Hematopoietic multipotent progenitor cell treated with erythropoietin and hydrocortisone succinate and interleukin-3 and kit ligand, for 15 days (in vitro differentiated cells): ENCODE results near the gene TRMT1.

Experiments used
- DNase-seq: peaks from one replicate; pipeline ENCODE4 v3.0.0-alpha.2; 2015; ENCODE audit warnings: low spot score

The TRMT1 gene

DNA sequence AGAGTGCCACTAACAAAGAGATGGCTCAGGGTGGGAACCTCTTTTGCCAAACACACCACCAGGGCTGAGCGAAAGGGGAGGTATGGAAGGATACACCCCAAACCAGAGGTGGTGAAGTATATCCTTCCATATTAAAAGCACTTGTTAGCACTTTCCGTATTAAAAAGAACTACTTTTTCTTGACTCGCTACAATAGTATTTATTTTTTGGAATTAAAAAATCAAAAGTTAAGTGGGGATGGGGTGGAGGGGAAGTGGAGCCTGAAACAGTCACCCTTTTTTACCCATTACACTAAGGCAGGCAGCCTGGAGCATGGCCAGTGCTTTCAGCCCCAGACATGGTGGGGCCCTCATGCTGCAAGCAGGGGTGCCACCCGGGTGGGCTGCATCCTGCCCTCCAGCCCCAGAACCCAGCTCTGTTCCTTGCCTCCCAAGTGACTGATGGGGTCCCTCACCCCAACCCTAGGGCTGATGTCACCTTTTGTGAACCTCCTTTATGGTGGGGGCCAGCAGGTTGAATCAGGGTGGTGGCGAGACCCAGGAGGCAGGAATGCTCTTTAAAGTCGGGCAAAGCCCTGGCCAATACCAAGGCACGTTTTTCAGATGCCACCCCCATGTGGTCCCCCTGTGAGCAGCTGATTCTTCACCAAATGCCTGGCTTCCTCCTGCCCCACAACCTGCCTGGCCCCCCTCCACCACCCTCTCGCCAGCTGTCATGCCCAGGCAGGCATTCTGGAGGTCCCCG lies 44.9 kb downstream of the TRMT1 start:
- peak; percentile 35 for DNase-seq

DNA sequence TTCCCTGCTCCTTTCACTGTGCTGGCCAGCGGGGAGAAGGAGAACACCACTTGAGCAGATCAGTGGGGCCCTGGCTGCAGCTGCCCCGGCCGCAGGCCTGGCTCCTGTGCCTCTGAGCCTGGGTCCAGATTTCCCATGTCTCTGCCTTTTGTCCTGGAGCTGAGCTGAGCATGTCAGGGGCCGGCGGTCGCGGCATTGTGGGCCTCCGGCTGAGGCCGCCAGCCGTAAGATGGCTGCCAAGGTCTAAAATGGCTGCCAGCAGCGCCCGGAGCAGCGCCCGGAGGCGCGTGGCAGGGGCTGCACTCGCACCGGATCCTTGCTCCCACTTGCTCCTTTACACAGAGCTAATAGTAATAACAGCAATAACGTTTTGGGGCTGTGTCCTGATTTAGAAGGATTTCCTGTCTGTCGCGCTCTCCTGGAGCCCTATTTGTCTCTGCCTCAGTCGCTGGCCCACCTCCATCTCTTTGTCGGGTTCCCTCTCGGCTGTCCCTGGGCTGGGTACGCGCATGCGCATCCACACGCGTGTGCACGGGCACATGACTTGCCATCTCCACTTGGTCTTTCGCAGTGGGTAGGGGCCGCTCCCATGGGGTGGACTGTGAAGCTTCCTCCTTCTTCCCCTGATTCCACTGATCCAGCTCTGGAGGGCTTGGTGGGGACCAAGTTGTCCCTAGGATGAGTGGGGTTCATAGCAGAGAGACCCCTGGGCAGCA lies 46.0 kb downstream of the TRMT1 start:
- no peak for DNase-seq

DNA sequence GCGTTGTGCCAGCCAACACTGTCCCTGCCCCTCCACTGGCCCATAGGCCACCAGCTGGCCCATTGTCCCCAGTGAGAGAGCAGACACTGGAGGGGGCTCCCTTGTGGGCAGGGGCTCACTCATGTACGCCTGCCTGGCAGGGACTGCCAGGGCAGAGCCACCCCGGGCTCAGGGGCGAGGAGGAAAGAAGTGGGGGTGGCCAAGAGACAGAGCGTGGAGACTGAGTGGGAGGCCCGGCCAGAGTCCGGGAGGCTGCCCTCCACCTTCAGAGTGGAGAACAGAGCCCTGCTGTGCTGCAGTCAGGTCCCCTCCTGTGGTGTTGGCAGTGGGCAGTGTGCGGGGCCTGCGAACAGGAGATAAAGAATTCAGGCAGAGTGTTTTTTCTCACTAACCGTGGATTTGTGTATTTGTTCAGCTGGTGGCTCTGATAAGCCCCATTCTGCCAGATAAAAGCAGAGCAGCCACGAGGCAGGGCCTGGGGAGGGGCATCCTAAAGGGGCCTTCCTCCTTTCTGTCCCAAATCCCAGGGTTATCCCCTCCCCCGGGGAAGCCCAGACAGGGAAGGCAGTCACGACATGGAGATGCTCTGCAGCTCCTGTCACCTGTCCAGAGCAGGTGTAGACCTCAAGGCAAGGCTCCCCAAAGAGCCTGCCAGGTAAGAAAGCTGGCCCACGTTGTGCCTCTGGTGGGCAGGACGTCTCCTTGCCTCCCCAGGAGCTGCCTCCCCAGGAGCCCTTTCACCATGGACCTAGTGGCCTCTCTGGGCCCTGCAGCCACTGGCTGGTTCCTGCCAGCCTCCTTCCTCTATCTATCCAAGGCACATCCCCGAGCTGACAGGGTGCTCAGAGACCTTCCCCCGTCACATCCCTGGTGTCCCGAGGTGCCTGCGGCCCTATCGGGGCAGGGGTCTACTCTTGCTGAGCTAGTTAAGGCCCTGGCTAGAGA lies 46.9 kb downstream of the TRMT1 start:
- DNase-seq: peak; percentile 96

DNA sequence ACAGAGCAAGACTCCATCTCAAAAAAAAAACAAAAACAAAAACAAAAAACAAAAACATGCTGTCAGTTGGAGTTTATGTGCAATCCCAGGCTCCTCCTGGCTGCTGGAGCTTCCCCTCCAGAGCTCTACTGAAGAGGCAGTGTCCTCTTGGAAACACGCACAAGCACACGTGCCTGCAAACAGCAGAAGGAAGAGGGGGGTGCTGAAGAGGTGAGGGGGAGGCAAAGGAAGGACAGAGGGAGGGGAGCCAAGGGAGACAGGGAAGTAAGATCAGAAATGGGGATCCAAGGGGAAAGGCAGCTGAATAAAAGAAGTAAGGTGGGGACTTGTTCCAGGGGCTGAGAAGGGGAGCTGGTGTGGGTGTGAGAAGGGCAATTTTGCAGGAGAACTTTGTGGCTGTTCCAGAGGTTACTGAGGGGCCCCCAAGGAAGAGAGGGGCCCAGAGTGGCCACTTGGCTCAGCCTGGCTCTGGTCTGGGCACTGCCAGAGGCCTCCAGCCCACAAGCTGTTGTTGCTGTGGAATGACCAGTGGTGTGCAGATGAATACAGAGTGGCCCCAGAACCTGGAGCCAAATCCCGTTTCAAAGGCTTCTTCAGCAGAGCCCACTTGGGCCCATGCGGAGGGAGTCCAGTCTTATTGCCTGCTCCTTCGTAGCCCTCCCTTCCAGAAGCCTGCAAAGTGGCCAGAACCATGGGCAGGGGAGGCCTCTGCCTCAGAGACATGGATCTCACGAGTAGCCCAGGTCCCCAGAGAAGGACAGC lies 48.3 kb downstream of the TRMT1 start:
- peak; percentile 50 for DNase-seq

DNA sequence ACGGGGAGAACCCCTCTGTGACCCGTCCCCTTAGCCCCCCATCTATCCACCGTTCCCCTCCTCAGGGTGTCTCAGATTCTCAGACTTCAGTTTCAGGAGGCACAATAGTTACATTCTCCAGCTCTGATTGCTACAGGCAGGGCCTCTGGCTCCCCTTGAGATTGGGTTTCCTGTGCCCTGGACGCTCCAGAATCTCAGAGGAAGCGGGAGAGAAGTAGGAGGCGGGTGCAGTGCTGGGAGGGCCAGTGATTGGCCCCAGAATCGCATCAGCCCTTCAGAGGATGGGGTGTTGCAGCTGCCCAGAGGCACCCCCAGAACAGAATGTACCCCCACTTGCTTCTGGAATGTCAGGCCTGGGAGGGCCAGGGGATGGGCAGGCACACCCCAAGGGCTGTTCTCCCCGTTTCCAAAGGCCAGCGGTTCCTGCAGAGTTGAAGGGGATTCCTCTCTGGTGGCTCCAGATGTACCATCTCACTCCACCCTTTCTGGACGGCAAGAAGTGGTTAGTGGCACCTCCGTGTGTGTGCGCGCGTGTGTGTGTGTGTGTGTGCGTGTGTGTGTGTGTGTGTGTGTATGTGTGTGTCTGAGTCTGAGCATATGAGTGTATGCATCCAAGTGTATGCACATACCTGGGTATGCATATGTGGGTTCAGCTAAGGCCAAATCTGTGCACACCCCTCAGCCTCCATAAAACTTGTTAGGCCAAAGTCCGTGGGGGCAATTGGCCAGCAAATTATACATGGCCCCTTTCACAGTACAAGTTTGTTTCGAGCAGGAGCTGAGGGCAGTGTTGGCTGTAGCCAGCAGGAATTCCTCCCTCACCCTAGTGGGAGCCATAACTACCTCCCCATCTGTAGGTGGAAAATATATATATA lies 49.4 kb downstream of the TRMT1 start:
- no peak for DNase-seq

DNA sequence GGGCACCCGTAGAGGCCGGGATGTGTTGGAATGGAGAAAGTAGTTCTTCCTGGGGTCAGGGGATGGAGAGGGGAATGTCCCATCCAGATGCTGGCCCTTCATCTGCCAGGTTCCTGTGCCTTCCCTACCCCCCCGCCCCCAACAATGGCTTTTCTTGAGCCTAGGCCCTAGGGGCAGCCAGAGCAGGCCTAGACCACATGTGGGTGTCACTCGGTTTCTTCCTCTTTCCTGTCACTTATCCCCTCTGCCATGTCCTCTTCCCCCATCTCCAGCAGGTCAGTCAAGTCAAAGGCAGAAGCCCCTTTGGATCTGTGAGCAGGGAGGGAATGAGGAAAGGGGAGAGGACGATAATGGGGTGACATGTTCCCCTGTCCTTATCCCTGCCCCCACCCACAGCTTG lies 50.3 kb downstream of the TRMT1 start:
- no peak for DNase-seq

DNA sequence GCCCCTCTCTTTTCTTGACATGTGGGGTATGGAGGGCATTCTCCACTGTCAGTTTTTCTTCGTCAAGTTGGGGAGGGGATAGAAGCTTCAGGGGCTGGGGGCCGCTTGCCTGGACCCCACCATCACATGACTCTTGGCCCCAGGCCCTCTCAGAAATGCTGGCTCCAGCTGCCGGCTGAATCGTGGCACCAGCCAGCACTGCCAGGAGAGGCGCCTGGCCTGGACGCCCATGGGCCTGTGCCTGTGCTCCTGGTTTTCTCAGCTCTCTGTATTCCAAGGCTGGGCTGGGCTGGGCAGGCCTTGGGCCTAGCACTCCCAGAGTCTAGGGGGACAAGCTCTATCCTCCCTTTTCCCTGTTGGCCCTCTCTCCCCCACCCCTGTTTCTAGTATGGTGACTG lies 52.4 kb downstream of the TRMT1 start:
- DNase-seq: no peak

DNA sequence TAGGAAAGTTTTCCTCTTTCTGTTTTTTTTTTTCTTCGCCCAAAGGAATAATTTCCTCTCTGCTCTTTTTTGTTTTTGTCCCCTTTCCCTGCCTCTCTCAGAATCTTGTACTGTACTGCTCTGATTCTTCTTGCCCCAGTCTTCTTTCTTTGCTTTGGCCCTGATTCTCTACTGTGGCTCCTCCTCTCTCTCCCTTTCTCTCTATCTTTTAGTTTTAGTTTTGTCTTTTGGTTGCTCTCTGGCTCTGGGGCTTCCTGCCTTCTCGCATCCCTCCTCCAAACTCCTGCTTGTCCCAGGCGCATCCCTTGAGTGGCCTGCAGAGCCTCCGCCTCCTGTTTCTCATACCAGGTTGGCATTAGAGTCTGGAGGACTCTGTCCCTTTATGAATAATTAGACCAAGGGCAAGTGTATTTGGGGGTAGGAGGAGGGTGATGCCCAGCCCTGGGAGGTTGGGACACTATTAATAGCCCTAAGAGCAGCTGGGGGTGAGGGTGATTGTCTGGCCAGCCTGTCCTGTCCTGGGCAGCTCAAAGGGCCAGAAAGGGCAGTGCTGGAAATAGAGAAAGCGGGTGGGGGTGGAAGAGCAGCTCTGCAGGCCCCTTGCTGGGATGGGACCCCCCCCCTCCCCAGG lies 53.0 kb downstream of the TRMT1 start:
- no peak for DNase-seq

DNA sequence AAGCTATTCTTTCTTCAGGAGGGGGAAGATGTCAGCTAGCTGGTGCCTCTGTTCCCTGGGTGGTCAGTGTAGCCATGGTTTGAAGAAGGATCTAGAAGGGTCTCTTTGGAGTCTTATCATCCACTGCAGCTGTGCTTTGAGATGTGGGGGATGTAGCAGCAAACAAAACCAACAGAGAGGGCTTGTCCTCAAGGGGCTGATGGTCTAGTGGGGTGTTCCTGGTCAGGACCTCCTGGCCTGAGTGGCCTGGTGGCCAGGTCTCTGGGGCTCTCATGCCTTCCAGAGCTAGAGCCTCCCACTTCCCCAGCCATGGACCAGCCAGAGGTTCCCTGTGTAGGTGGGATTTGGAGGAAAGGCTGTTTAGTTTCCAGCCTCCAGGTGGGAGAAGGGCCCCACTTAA lies 54.2 kb downstream of the TRMT1 start:
- DNase-seq: no peak

DNA sequence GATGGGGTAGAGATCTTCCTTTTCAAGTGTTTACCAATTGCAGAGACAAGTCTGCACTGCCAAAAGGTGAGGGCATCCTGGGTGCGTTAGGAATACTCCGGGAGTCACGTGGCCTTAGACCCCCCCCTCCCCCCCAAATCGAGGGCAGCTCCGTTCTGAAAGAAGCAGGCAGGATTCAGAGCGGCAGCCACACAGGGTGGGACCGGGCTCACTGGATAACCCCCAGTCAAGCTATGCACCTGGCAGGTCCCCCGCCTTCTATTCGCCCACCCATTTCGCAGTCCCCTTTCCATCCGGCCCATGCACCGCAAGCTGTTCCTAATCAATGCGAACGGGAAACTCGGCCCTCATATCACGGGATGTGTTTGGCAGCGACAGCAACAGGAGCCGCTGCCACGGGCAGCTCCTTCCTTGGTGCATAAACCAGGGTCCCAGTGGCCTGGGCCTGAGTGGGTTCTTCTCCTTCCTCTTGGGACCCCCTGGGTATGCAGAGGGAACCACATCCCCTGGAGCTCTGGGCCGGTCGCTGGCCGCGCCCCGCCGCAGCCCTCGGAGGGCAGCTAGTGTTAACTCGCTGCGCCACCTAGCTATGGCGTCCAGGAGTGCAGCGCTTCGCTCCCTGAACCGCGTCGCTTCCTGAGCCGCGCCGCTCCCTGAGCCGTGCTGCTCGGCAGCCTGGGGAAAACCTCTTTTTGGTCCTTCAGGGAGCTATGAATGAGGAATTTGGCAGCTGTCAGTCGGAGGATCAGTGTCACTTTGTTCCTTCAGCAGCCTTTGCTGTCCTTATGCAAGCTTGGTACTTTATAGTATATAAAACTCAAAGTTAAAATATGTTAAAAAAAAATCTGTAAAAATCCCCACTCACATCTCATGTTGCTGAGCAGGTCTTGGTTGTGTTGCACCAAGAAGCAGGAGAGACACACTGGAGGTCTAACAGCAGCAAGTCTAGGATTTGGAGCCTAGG lies 55.3 kb downstream of the TRMT1 start:
- peak; percentile 91 for DNase-seq

DNA sequence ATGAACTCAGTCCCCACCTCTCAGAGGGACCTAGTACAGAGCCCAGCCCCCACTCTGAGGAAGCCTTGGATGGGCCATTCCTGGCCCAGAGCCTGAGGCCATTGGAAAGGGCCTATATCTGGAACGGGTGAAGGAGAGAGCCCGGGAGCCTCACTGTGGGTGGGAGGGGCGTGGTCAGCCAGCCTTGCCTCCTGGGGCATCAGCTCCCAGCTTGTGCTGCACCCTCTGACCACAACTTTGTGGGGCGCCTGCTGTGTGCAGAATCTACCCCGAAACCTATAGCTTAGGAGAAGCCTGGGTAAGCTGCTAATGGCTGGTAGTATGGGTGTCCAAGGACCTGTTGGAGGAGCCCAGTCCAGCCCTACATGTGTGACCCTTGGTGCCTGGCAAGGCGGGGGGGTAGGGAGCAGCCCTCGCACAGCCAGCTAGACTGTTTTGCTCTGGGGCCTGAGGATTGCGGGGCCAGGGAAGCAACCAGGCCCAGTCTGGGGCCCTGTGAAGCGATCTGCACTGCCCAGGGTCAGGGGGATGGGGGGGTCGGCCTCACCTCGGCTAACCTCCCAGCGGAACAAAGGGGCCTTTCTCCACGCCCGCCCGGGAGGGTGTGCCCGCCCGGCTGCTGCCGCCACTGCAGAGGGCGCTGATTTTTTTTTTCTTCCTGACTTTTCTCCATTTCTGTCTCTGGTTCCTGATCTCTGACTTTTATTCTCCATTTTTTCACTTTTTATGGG lies 56.1 kb downstream of the TRMT1 start:
- DNase-seq: peak; percentile 64

DNA sequence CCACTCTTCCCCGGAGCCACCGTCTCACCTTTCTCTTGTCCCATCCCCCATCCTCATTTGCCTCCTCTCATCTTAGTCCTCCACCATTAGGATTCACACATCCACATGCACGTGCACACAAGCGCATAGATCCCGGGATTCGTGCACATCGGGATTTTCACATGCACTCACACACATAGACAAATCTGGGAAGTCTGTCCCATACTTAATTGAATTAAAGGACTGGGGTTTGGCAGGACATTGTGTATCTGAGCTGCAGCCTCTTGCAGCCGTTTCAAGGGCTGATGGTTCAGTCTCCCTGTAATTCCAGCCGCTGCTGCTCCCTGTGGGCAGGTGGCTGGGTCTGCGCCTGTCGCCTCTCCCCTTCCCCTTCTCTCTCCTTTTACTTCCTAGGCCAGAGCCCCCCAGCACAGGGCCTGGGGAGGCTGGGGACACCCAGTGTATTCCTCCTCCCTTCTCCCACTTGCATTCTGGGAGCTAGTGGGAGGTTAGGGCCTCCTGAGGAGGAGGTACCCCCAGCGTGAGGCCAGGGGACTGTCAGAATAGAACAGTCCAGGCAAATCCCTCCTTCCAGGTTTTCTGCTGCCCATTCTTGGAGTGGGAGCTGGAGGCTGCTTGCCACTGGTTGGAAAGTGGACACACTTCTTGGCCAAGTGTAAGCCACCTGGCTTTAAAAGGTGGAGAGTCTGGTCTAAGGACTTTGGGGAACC lies 57.4 kb downstream of the TRMT1 start:
- DNase-seq: no peak

DNA sequence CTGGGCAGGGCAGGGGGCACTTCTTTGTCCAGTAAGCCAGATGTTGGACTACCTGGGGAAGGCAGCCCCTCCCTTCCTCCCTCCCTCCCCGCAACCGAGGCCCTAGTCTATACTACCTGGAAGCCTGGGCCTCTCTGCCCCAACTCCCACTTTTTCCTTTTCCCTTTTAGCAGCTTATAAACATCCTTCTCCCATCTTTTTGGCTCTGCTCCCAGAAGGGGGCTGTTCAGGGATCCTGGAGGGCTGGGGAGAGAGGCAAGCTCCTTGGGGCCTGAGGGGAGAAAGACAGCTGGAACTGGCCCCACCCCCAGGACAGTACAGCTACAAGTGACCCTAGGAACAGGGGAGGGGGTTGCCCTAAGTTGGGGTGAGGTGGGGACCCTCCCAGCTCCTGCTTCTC lies 58.8 kb downstream of the TRMT1 start:
- no peak for DNase-seq

DNA sequence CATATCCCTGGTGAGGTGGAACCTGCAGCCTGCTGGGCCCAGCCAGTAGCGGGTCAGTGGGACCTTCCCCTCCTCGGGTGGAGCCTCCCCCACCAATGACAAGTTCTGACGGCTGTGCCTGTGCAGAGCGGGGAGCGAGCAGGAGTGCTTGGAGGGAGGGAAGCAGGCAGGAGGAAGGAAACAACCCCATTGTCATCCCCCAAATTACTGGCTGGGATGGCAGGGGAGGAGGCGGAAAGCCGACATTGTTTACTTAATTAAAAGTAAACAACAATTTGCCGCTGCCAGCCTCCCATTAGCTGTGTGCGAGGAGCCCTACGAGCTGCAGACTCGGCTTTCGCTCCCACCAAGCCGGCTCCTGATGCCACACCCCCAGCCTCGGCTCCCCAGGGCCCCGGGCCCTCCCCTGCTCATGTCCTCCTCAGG lies 59.4 kb downstream of the TRMT1 start:
- no peak for DNase-seq

DNA sequence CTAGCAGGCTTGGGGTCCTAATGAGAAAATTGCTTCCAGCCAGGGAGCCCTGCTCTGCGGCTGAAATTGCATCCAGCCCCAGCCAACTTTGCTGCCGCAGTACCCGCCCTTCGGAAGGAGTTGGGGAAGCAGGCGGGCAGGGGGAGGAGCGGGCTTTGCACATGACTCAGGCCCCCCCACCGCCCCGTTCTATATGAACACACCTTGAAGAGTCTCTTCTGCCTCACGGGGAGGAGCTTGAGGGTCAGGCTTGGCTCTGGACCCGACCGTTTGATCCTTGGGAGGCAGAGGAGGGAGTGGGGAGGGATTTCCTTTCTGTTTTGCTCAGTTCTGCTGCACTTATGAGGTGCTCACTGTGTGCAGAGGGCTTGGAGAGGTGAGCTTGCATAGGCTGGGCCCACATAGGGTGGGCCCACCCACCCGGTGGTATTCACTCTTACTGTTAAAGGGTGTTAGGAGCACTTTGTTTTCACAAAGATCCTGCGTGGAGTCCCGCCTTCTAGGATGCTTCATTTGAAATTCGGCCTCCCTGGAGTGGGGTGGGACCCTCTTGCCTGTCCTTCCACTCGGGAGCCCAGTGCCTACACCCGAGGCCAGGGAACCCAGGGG lies 60.4 kb downstream of the TRMT1 start:
- DNase-seq: no peak

DNA sequence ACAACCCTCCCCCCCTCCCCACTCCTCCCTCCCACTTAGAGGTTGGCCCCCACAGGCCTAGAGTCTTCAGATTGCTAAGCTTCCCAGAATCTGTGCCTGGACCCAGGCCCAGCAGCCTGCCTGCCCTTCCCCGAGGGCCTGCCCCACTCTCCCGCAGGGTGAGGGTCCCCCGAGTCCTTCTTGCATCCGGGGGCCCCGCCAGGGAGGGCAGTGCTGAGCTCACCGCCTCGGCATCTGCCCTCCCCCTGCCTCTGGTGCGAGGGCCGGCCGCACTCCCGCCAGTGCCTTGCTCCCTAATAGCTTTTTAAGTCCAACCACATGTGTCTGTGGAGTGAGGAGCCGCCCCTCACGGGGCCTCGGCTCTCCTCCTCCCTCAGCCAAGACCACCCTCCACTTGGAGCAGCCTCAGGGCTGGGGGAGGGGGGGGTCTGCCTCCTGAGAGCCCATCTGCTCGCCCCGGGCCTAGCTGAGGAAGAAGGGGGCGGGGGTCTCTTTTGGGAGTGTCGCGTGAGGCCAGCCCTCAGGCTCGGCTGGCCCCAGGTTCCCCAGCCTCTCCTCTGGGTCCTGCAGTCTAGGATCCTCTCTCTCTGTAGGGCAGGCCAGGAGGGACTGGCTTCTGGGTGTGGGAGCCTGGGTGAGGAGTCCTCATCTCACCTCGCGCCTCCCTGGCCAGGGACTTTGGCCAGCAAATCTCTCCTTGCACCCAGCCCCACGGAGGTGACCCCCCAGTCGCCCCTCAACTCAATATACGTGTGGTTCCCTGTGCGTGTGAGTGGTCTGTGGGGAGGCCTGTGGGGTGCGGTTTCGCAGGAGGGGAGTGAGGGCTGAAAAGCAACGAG lies 61.1 kb downstream of the TRMT1 start:
- no peak for DNase-seq
